HepG2 (cell line): ENCODE results near the gene PABPC1L2A. TPM values are rescaled to one million over a fixed set of nuclear protein-coding genes. Genes with fewer than 3 reads are reported as not detected.

Experiments
- ATAC-seq: fragments of 200-7000 bp; cut with Tn5 transposase; 3 replicates; pipeline ENCODE4 v1.9.1; 2020; ENCODE audit warnings: mild to moderate bottlenecking, moderate library complexity
- BruUV-seq: library from RNA; stranded (reverse); fragments of 400-500 nt; replicated peaks from 2 replicates; lab custom pipeline; 2021; lab: Mats Ljungman, UMichigan
- CTCF ChIA-PET: fragments of 300-600 bp; formaldehyde crosslinking; extraction: SDS; loops from one replicate; lab custom pipeline; 2021; ENCODE audit warnings: low total read pairs, inconsistent platforms, low intra/inter-chr PET ratio; lab: Yijun Ruan, JAX
- POLR2A ChIA-PET: fragments of 350-600 bp; sonication (Branson Sonifier 250); formaldehyde crosslinking; loops from one replicate; lab custom pipeline; 2020; ENCODE audit warnings: antibody characterized with exemption, inconsistent platforms; lab: Yijun Ruan, JAX
- DNase-seq: peaks from one replicate; pipeline ENCODE4 v3.0.0-alpha.2; 2015; ENCODE audit warnings: low spot score
- FAIRE-seq: peaks from 3 replicates; lab custom pipeline; 2011; peaks lifted over from hg19 to GRCh38; lab: Jason Lieb, UNC
- H2AFZ ChIP-seq: one replicate; pipeline ENCODE4 v1.6.1; 2011; ENCODE audit warnings: low read length, inconsistent platforms
- H3K27ac ChIP-seq: fragments of 300-600 bp; 3 replicates; pipeline ENCODE4 v1.8.0; 2011; ENCODE audit warnings: mixed run types, mild to moderate bottlenecking, mixed read lengths, low read length, inconsistent platforms; ENCODE audit not compliant: insufficient read depth; ENCODE audit errors: extremely low read length
- H3K27me3 ChIP-seq, 2 experiments: fragments of 200-600 bp in 1 of 2; 2 replicates in 1 of 2; 3 replicates in 1 of 2; pipeline versions ENCODE4 v1.6.0 to v1.8.0; 2011; ENCODE audit warnings: low read length in 2 of 2, mild to moderate bottlenecking in 2 of 2, moderate library complexity in 2 of 2, inconsistent platforms in 1 of 2; ENCODE audit not compliant: insufficient read depth in 2 of 2, control insufficient read depth in 1 of 2
- H3K36me3 ChIP-seq, 2 experiments: fragments of 200-600 bp in 1 of 2; replicated peaks in 1 of 2; 2 replicates in 1 of 2; 3 replicates in 1 of 2; pipeline versions ENCODE4 v1.5.1 to v1.8.0; 2011; ENCODE audit warnings: low read length in 2 of 2, inconsistent platforms in 1 of 2; ENCODE audit not compliant: insufficient read depth in 2 of 2, control insufficient read depth in 1 of 2
- H3K4me1 ChIP-seq: 2 replicates; pipeline ENCODE4 v1.5.1; 2012; ENCODE audit warnings: low read length, inconsistent platforms; ENCODE audit not compliant: insufficient read depth
- H3K4me2 ChIP-seq: 2 replicates; pipeline ENCODE4 v1.6.0; 2011; ENCODE audit warnings: low read depth, low read length, inconsistent platforms
- H3K4me3 ChIP-seq, 3 experiments: fragments of 200-600 bp in 1 of 3; sonication (generic), shearing (Covaris generic) in 1 of 3; replicated peaks in 1 of 3; 2 replicates each; pipeline ENCODE4 v1.5.1; 2011 to 2016; ENCODE audit warnings: low read length in 3 of 3, inconsistent platforms in 2 of 3, low read depth in 2 of 3, mild to moderate bottlenecking in 2 of 3, control low read depth in 1 of 3, mixed read lengths in 1 of 3; ENCODE audit not compliant: insufficient read depth in 1 of 3
- H3K79me2 ChIP-seq: one replicate; pipeline ENCODE4 v1.6.1; 2011; ENCODE audit warnings: low read length, inconsistent platforms; ENCODE audit not compliant: insufficient read depth
- H3K9ac ChIP-seq: 2 replicates; pipeline ENCODE4 v1.6.0; 2011; ENCODE audit warnings: mild to moderate bottlenecking, low read depth, low read length, inconsistent platforms; ENCODE audit not compliant: insufficient read depth
- H3K9me3 ChIP-seq: 2 replicates; pipeline ENCODE4 v1.5.1; 2012; ENCODE audit warnings: mild to moderate bottlenecking, low read length
- H4K20me1 ChIP-seq: 2 replicates; pipeline ENCODE4 v1.6.0; 2011; ENCODE audit warnings: inconsistent platforms, mild to moderate bottlenecking, low read length, moderate library complexity; ENCODE audit not compliant: insufficient read depth
- ARHGAP35 ChIP-seq: sonication (generic); formaldehyde crosslinking; IDR thresholded peaks from 2 replicates; pipeline ENCODE4 v1.9.0; 2022; ENCODE audit warnings: mild to moderate bottlenecking, inconsistent platforms, moderate library complexity, missing genetic modification reagents, borderline replicate concordance
- EED ChIP-seq: sonication (generic); formaldehyde crosslinking; IDR thresholded peaks from 2 replicates; pipeline ENCODE4 v1.5.0; 2020; ENCODE audit warnings: mild to moderate bottlenecking, missing genetic modification reagents
- MAFK ChIP-seq, 2 experiments: IDR thresholded peaks in 1 of 2; conservative IDR thresholded peaks in 1 of 2; 2 replicates each; pipeline ENCODE4 v1.6.1; 2011; ENCODE audit warnings: improper control_type of control experiment in 2 of 2, low read length in 2 of 2
- MTA3 ChIP-seq: sonication (generic); formaldehyde crosslinking; IDR thresholded peaks from 2 replicates; pipeline ENCODE4 v1.4.0; 2020; ENCODE audit warnings: missing genetic modification reagents
- NRL ChIP-seq: sonication (generic); formaldehyde crosslinking; IDR thresholded peaks from 2 replicates; pipeline ENCODE4 v1.5.0; 2020; ENCODE audit warnings: missing genetic modification reagents, mild to moderate bottlenecking, moderate library complexity, borderline replicate concordance
- PITX1 ChIP-seq: sonication (generic); formaldehyde crosslinking; IDR thresholded peaks from 2 replicates; pipeline ENCODE4 v1.5.1; 2020; ENCODE audit warnings: mild to moderate bottlenecking, missing genetic modification reagents
- POLR2AphosphoS5 ChIP-seq: IDR thresholded peaks from 2 replicates; pipeline ENCODE4 v1.6.1; 2012; ENCODE audit warnings: low read depth, low read length
- ZFP36L2 ChIP-seq: sonication (generic); formaldehyde crosslinking; IDR thresholded peaks from 2 replicates; pipeline ENCODE4 v1.4.0; 2020; ENCODE audit warnings: missing genetic modification reagents
- ZFX ChIP-seq: sonication (generic); formaldehyde crosslinking; IDR thresholded peaks from 2 replicates; pipeline ENCODE4 v1.4.0; 2020; ENCODE audit warnings: mild to moderate bottlenecking, low read depth, missing genetic modification reagents, moderate library complexity
- ZNF101 ChIP-seq: sonication (generic); formaldehyde crosslinking; IDR thresholded peaks from 2 replicates; pipeline ENCODE4 v1.4.0; 2020; ENCODE audit warnings: mild to moderate bottlenecking, low read depth, missing genetic modification reagents, borderline replicate concordance
- ZNF33B ChIP-seq: sonication (generic); formaldehyde crosslinking; IDR thresholded peaks from 2 replicates; pipeline ENCODE4 v1.5.1; 2020; ENCODE audit warnings: mild to moderate bottlenecking, missing genetic modification reagents
- ZNF776 ChIP-seq: sonication (generic); formaldehyde crosslinking; IDR thresholded peaks from 2 replicates; pipeline ENCODE4 v1.4.0; 2020; ENCODE audit warnings: mild to moderate bottlenecking, missing genetic modification reagents
- WGBS: methylation state at CpG from one replicate; pipeline ENCODE4 v1.1.6; 2017; ENCODE audit warnings: low lambda C conversion rate; 5-methylcytosine and 5-hydroxymethylcytosine counted together
- in situ Hi-C: cut with HindIII; loops from 2 replicates; pipeline ENCODE4 v1.10.0; 2017; ENCODE audit warnings: low pct_unique_long_range_greater_than_20kb; ENCODE audit not compliant: extremely low pct_ligation_motif_present
- intact Hi-C: fragments of 100-400 bp; cut with micrococcal nuclease; formaldehyde crosslinking; loops from one replicate; pipeline ENCODE4 v1.10.0; 2022; ENCODE audit not compliant: unreplicated experiment
- polyA plus RNA-seq, 8 experiments: library from polyadenylated mRNA; depleted of rRNA in 3 of 8; stranded (reverse) in 7 of 8; unstranded in 1 of 8; fragments of >200 nt; fragmentation: Illumina TruSeq in 4 of 8; extraction: Trizol in 4 of 8; gene quantifications; 2 replicates each; pipeline versions ENCODE4 v1.2.1 to v1.2.3, GENCODE V29; 2011 to 2016; ENCODE audit warnings: low read depth in 4 of 8, missing spikeins in 1 of 8, mixed read lengths in 1 of 8; ENCODE audit not compliant: insufficient read depth in 1 of 8
- total RNA-seq, 5 experiments: library from RNA; depleted of rRNA; stranded (reverse); fragments of >200 nt; fragmentation: Illumina TruSeq; extraction: Trizol; gene quantifications; 2 replicates each; pipeline ENCODE4 v1.2.3, GENCODE V29; 2016; ENCODE audit warnings: low read depth in 1 of 5
- TF ChIP-seq, protein P1 (sequence below): sonication (generic); formaldehyde crosslinking; IDR thresholded peaks from 2 replicates; pipeline ENCODE4 v1.4.0; 2020; ENCODE audit warnings: mild to moderate bottlenecking, missing genetic modification reagents
- TF ChIP-seq, protein P2 (sequence below): sonication (generic); formaldehyde crosslinking; IDR thresholded peaks from 2 replicates; pipeline ENCODE4 v1.4.0; 2020; ENCODE audit warnings: mild to moderate bottlenecking, missing genetic modification reagents, borderline replicate concordance
- TF ChIP-seq, protein P3 (sequence below): sonication (generic); formaldehyde crosslinking; conservative IDR thresholded peaks from 2 replicates; pipeline ENCODE4 v1.4.0; 2020; ENCODE audit warnings: missing genetic modification reagents

The PABPC1L2A gene
- total and polyA plus RNA-seq, 2 of the 13 experiments (the other 11 are each of a cell fraction or from before 2014, with no cell fraction given), result not detected

DNA sequence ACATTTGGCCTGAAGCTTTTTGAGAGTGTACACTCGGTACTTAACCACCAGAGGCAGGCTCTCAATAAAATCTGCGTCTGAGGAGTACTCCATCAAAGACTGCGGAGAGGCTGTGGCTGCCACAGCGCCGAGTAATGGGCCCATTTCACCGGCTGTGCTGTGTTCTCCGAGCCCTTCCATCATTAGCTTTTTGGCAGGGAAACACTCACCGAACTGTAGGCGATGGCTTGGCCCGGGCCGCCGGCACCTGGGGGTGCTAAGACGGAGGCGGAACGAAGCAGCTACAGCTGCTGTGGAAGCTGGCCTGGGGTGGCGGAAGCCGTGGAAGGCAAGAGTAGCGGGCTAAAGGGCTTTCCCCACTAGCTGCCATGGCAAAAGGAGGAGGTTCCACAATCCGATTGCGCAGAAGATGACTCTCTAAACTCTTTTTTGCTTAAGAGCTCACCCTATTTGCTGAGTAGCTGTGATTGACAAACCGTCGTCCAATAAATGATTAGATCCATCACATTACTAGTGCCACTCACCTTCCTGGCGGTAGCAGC is 48.5 kb upstream of the PABPC1L2A start (continued):
- TF ChIP-seq ZNF101 (CRISPR knock-in tag), result no peak
- TF ChIP-seq, protein P1, sequence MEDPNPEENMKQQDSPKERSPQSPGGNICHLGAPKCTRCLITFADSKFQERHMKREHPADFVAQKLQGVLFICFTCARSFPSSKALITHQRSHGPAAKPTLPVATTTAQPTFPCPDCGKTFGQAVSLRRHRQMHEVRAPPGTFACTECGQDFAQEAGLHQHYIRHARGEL, result no peak

DNA sequence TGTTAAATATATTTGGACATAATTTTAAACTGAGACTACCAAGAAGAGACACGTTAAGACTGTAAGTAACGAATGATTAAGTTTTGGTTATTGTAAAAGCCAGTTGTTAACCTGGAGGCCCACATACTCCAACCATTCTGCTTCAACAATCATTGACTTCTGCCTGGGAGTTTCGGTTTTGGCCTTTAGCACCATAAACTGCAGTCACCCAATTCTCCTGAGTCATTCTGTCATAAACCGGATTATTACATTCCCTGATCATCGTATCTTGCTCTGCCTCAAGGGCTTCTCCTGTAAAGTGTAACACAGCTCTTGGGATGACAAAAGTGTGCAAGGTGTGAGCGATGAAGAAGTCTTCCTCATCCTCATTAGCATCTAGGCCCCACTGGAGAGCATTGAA is 46.9 kb upstream of the PABPC1L2A start:
- H3K4me1 ChIP-seq, result no peaks in the 10 kb centered on the region
- no peaks in the 10 kb centered on the region for H3K9me3 ChIP-seq
- CTCF ChIA-PET, result no interaction called here
- intact Hi-C loops (no loop called here), in situ Hi-C loops (no loop called here)
- DNase-seq (no peak), FAIRE-seq (no peak), ATAC-seq (no peak)
- no peak overlapping the region for H3K9ac ChIP-seq
- no peak overlapping the region for H3K4me2 ChIP-seq
- no peaks in the 10 kb centered on the region for H3K27me3 ChIP-seq
- H3K79me2 ChIP-seq, result no peaks in the 10 kb centered on the region
- POLR2A ChIA-PET, result no interaction called here
- H3K36me3 ChIP-seq, result no peaks in the 10 kb centered on the region
- 29% methylated on average over 6 of the region's 6 CpGs for WGBS
- no peak overlapping the region for H2AFZ ChIP-seq
- no TSS peak for BruUV-seq
- no peak overlapping the region for H3K27ac ChIP-seq
- H4K20me1 ChIP-seq, result no peaks in the 10 kb centered on the region
- no peak overlapping the region for H3K4me3 ChIP-seq
- TF ChIP-seq EED (CRISPR knock-in tag) (no peak), MTA3 (CRISPR knock-in tag) (no peak), ZFP36L2 (CRISPR knock-in tag) (no peak), PITX1 (CRISPR knock-in tag) (no peak), POLR2AphosphoS5 (no peak), MAFK (conservative IDR thresholded peaks at IDR 0.05 in 1 of 2, IDR thresholded peaks at IDR 0.05 in 1 of 2; ENCODE audit: low read length in 2 of 2) (no peak), ARHGAP35 (CRISPR knock-in tag) (no peak), ZNF33B (CRISPR knock-in tag) (no peak), ZFX (CRISPR knock-in tag) (no peak), ZNF776 (CRISPR knock-in tag) (no peak), NRL (CRISPR knock-in tag) (no peak)
- TF ChIP-seq, protein P2, sequence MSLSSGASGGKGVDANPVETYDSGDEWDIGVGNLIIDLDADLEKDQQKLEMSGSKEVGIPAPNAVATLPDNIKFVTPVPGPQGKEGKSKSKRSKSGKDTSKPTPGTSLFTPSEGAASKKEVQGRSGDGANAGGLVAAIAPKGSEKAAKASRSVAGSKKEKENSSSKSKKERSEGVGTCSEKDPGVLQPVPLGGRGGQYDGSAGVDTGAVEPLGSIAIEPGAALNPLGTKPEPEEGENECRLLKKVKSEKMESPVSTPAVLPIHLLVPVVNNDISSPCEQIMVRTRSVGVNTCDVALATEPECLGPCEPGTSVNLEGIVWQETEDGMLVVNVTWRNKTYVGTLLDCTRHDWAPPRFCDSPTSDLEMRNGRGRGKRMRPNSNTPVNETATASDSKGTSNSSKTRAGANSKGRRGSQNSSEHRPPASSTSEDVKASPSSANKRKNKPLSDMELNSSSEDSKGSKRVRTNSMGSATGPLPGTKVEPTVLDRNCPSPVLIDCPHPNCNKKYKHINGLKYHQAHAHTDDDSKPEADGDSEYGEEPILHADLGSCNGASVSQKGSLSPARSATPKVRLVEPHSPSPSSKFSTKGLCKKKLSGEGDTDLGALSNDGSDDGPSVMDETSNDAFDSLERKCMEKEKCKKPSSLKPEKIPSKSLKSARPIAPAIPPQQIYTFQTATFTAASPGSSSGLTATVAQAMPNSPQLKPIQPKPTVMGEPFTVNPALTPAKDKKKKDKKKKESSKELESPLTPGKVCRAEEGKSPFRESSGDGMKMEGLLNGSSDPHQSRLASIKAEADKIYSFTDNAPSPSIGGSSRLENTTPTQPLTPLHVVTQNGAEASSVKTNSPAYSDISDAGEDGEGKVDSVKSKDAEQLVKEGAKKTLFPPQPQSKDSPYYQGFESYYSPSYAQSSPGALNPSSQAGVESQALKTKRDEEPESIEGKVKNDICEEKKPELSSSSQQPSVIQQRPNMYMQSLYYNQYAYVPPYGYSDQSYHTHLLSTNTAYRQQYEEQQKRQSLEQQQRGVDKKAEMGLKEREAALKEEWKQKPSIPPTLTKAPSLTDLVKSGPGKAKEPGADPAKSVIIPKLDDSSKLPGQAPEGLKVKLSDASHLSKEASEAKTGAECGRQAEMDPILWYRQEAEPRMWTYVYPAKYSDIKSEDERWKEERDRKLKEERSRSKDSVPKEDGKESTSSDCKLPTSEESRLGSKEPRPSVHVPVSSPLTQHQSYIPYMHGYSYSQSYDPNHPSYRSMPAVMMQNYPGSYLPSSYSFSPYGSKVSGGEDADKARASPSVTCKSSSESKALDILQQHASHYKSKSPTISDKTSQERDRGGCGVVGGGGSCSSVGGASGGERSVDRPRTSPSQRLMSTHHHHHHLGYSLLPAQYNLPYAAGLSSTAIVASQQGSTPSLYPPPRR (CRISPR knock-in tag), result no peak
- TF ChIP-seq, protein P3, sequence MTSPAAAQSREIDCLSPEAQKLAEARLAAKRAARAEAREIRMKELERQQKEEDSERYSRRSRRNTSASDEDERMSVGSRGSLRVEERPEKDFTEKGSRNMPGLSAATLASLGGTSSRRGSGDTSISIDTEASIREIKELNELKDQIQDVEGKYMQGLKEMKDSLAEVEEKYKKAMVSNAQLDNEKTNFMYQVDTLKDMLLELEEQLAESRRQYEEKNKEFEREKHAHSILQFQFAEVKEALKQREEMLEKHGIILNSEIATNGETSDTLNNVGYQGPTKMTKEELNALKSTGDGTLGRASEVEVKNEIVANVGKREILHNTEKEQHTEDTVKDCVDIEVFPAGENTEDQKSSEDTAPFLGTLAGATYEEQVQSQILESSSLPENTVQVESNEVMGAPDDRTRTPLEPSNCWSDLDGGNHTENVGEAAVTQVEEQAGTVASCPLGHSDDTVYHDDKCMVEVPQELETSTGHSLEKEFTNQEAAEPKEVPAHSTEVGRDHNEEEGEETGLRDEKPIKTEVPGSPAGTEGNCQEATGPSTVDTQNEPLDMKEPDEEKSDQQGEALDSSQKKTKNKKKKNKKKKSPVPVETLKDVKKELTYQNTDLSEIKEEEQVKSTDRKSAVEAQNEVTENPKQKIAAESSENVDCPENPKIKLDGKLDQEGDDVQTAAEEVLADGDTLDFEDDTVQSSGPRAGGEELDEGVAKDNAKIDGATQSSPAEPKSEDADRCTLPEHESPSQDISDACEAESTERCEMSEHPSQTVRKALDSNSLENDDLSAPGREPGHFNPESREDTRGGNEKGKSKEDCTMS, result no peak
